Measurements from ENCODE around the gene GRIA1. TPM values are rescaled to one million over a fixed set of nuclear protein-coding genes. Genes with fewer than 3 reads are reported as not detected.

The GRIA1 gene
- not detected for total RNA-seq
- total RNA-seq (2013): not detected

DNA sequence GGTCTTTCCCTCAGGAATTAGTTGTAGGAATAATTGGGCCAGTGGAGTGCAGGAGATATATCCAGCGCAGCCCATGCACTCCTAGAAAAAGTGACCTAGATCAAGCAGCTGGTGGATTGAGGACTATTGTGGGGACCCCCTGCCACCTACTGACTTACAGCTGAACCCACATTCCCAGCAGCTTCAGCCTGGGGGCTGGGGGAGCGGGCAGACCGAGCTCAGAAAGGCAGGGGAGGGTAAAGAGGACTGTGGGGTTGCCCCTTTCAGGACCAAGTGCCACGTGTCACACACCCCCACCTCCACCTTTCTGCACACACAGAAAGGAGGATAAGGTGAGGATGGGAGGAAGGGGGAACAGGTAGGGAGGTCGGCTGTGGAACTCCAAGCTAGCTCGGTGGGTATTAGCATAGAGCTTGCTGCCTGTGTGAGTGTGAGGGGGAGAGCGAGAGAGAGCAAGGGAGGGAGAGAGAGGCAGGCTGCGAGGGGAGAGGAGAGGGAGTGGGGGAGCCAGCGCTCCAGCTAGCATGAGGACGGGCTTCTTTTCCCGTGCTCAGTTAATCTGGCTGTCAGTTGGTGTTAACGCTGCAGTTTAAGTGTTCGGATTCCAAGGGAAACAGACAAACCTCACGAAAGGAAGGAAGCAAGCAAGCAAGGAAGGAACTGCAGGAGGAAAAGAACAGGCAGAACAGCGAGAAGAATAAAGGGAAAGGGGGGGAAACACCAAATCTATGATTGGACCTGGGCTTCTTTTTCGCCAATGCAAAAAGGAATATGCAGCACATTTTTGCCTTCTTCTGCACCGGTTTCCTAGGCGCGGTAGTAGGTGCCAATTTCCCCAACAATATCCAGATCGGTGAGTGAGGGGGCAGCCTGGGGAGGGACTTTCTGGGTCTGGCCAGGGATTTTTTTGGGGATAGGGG is at the start of gene GRIA1:
Gene GRIA1 (plus strand): TSS at position 553 of the 920 bp plus-strand sequence.
- no peak within 1 kb of the TSS for H3K27ac Mint-ChIP-seq

GRCh38 chr5:153445875-153446579 is 44.4 kb upstream of the GRIA1 start:
- 70% methylated on average over 9 of the region's 9 CpGs for WGBS (ENCODE audit: insufficient coverage)

More for the DNA sequence above, at the start of gene GRIA1:
- H3K27me3 Mint-ChIP-seq (ENCODE audit: low read depth in 2 of 2): peaks cover 35 to 53% of the 10 kb centered on the region in 2 donors
- no peak for TF ChIP-seq CTCF (IDR thresholded peaks at IDR 0.05)
- no peak within 1 kb of the TSS for H3K4me3 Mint-ChIP-seq
- Histone ChIP-seq H3K4me1 (ENCODE audit: control insufficient read depth, insufficient read depth, low read length) (no peaks in the 10 kb centered on the region), H3K27me3 (ENCODE audit: control insufficient read depth, insufficient read depth, low read length) (peaks cover 10% of the 10 kb centered on the region), H3K36me3 (ENCODE audit: control insufficient read depth, insufficient read depth, low read length) (no peaks in the 10 kb centered on the region), H3K4me3 (ENCODE audit: low read length) (no peak within 1 kb of the TSS), H3K9me3 (ENCODE audit: control insufficient read depth, insufficient read depth, low read length) (no peaks in the 10 kb centered on the region), H3K27ac (ENCODE audit: low read length) (no peak within 1 kb of the TSS)
- no peaks in the 10 kb centered on the region for H3K36me3 Mint-ChIP-seq
- WGBS (ENCODE audit: insufficient coverage): 10% methylated on average over 17 of the region's 20 CpGs
- no peak for ATAC-seq
- no peak for DNase-seq
- intact Hi-C loops (cut with micrococcal nuclease): no loop called here
- H3K9me3 Mint-ChIP-seq: no peaks in the 10 kb centered on the region
- H3K4me1 Mint-ChIP-seq: no peaks in the 10 kb centered on the region

DNA sequence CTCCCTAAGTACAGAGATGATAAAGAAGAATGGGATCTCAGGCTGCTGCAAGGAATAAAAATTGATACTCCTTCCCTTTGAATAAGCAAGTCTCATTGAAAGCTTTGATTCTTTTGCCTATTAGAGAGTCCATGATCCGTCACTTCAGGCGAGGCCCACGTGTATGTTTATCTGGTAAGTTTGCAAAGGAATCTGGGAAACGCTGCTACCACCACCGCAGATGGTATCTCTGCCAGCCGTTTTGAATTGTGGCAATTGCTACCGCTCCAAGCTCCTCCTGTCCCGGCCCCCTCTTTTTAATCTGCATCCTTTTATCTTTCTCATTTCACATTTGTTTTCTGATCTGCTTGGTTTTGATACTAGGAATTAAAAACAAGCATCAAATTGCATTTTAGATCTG is 42.9 kb upstream of the GRIA1 start:
- Mint-ChIP-seq H3K27me3 (ENCODE audit: low read depth in 2 of 2) (no peaks in the 10 kb centered on the region), H3K4me1 (no peaks in the 10 kb centered on the region), H3K27ac (no peak overlapping the region), H3K9me3 (peaks cover 0 to 3% of the 10 kb centered on the region in 2 donors), H3K36me3 (no peaks in the 10 kb centered on the region), H3K4me3 (no peak overlapping the region)
- 79% methylated on average over 8 of the region's 8 CpGs for WGBS (ENCODE audit: insufficient coverage)
- Histone ChIP-seq H3K4me3 (ENCODE audit: low read length) (no peak overlapping the region), H3K9me3 (ENCODE audit: control insufficient read depth, insufficient read depth, low read length) (no peaks in the 10 kb centered on the region), H3K36me3 (ENCODE audit: control insufficient read depth, insufficient read depth, low read length) (no peaks in the 10 kb centered on the region), H3K27ac (ENCODE audit: low read length) (no peak overlapping the region), H3K4me1 (ENCODE audit: control insufficient read depth, insufficient read depth, low read length) (no peaks in the 10 kb centered on the region), H3K27me3 (ENCODE audit: control insufficient read depth, insufficient read depth, low read length) (no peaks in the 10 kb centered on the region)
- ATAC-seq: no peak
- no peak for TF ChIP-seq CTCF (IDR thresholded peaks at IDR 0.05)
- intact Hi-C loops (cut with micrococcal nuclease): no loop called here
- DNase-seq: no peak

More at GRCh38 chr5:153445875-153446579, 44.4 kb upstream of the GRIA1 start:
- no peaks in the 10 kb centered on the region for H3K9me3 ChIP-seq (ENCODE audit: control insufficient read depth, insufficient read depth, low read length)
- Mint-ChIP-seq H3K9me3 (no peaks in the 10 kb centered on the region), H3K27me3 (ENCODE audit: low read depth in 2 of 2) (no peaks in the 10 kb centered on the region), H3K4me3 (no peak overlapping the region), H3K4me1 (no peaks in the 10 kb centered on the region), H3K27ac (no peak overlapping the region), H3K36me3 (no peaks in the 10 kb centered on the region)
- no peak overlapping the region for H3K4me3 ChIP-seq (ENCODE audit: low read length)
- intact Hi-C loops (cut with micrococcal nuclease): no loop called here
- no peaks in the 10 kb centered on the region for H3K27me3 ChIP-seq (ENCODE audit: control insufficient read depth, insufficient read depth, low read length)
- H3K27ac ChIP-seq (ENCODE audit: low read length): no peak overlapping the region
- no peaks in the 10 kb centered on the region for H3K4me1 ChIP-seq (ENCODE audit: control insufficient read depth, insufficient read depth, low read length)
- no peak for TF ChIP-seq CTCF (IDR thresholded peaks at IDR 0.05)
- no peaks in the 10 kb centered on the region for H3K36me3 ChIP-seq (ENCODE audit: control insufficient read depth, insufficient read depth, low read length)
- DNase-seq (no peak), ATAC-seq (no peak)
